ENCODE data around the gene TRAPPC14. TPM values are rescaled to one million over a fixed set of nuclear protein-coding genes. Genes with fewer than 3 reads are reported as not detected.

Gene TRAPPC14
- total RNA-seq, 4 donors from 2014 or later, result 11.1 to 21.1 (median 11.8) TPM

DNA sequence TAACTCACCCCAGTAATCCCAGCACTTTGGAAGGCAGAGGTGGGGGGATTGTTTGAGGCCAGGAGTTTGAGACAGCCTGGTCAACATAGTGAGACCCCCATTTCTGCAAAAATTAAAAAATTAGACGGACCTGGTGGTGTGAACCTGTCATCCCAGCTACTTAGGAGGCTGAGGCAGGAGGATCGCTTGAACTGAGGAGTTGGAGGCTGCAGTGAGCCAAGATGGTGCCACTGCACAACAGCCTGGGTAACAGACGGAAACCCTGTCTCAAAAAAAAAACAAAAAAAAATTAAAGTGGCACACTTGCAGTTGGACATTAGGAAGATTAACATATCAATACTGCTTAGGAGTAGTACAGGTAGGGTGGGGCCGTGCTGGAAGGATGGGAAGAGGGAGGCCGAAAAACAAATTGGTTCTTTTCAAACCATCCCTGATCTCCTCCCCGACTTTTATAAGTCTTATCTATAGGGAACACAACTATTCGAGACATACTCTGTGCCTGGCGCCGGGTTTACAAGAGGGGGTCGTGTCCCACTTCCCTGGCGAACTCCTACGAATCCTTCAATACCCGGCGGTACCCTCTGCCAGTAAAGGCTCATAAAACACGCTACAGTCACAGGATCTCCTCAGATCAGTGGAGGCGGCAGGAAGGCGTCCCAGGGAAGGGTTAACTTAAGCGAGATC, 40.0 kb downstream of the TRAPPC14 start:
- no peak for TF ChIP-seq POLR2A (IDR thresholded peaks at IDR 0.05)
- TF ChIP-seq, protein P1, sequence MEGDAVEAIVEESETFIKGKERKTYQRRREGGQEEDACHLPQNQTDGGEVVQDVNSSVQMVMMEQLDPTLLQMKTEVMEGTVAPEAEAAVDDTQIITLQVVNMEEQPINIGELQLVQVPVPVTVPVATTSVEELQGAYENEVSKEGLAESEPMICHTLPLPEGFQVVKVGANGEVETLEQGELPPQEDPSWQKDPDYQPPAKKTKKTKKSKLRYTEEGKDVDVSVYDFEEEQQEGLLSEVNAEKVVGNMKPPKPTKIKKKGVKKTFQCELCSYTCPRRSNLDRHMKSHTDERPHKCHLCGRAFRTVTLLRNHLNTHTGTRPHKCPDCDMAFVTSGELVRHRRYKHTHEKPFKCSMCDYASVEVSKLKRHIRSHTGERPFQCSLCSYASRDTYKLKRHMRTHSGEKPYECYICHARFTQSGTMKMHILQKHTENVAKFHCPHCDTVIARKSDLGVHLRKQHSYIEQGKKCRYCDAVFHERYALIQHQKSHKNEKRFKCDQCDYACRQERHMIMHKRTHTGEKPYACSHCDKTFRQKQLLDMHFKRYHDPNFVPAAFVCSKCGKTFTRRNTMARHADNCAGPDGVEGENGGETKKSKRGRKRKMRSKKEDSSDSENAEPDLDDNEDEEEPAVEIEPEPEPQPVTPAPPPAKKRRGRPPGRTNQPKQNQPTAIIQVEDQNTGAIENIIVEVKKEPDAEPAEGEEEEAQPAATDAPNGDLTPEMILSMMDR (IDR thresholded peaks at IDR 0.05), result no peak
- Histone ChIP-seq H3K36me3 (no peaks in the 10 kb centered on the region), H3K4me1 (peaks cover 7 to 12% of the 10 kb centered on the region in 2 donors), H3K4me3 (replicated peaks in 1 of 3) (peak overlapping the region; percentile 30 to 85 (median 77)), H3K27me3 (no peaks in the 10 kb centered on the region), H3K27ac (peak overlapping the region in 2 of 3 donors; percentile 81 to 96), H3K9me3 (no peaks in the 10 kb centered on the region)
- DNase-seq, result no peak
- intact Hi-C loops (cut with DNase I), result no loop called here
- 26% methylated on average over 15 to 18 of the region's 18 CpGs for WGBS, 2 donors

DNA sequence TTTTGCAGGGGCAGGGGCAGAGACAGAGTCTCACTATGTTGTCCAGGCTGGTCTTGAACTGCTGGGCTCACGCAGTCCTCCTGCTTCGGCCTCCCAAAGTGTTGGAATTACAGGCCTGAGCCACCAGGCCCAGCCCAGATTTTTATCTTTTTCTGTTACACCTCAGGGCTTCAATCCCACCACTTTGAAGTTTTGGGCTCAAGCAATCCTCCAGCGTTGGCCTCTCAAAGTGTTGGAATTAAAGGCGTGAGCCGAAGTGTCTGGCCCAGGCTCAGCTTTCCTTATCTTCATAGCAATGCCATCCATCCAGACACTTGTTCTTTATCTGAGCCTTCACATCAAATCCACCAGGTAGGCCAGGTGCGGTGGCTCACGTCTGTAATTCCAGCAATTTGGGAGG, 43.5 kb downstream of the TRAPPC14 start:
- WGBS, 2 donors, result 92 to 95% methylated on average over 7 of the region's 7 CpGs
- intact Hi-C loops (cut with DNase I), result no loop called here
- Histone ChIP-seq H3K4me1 (peaks cover under 1 to 5% of the 10 kb centered on the region in 2 donors), H3K36me3 (peaks cover 16 to 25% of the 10 kb centered on the region in 2 donors), H3K27me3 (no peaks in the 10 kb centered on the region), H3K9me3 (no peaks in the 10 kb centered on the region), H3K4me3 (replicated peaks in 1 of 3) (no peak overlapping the region), H3K27ac (no peak overlapping the region)
- no peak for DNase-seq
- TF ChIP-seq, protein P1 (IDR thresholded peaks at IDR 0.05), result no peak

DNA sequence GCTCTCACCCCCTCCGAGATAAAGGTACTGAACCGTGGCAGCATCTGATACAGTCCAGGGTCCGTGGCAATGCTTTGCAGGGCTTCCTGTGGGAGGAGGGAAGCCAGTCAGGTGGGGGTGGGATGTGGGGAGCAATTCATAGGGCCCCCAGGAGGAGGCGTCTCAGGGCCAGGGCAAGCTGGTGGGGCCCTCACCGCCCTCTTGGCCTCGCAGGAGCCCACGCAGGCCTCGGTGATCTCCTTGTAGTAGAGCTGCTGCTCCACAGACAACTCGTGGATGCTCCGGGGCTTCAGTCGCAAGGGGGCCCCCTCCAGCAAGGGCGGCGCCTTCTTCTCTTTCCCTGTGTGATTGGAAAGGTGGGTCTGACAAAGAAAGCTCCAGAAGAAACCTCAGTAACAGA, 46.6 kb downstream of the TRAPPC14 start:
- WGBS, 2 donors, result 96% methylated on average over 5 to 10 of the region's 13 CpGs
- H3K27me3 ChIP-seq, result no peaks in the 10 kb centered on the region
- no peak overlapping the region for H3K27ac ChIP-seq
- H3K4me3 ChIP-seq (replicated peaks in 1 of 3), result no peak overlapping the region
- H3K9me3 ChIP-seq, result no peaks in the 10 kb centered on the region
- peaks cover 27 to 34% of the 10 kb centered on the region in 2 donors for H3K36me3 ChIP-seq
- no peaks in the 10 kb centered on the region for H3K4me1 ChIP-seq
- intact Hi-C loops (cut with DNase I), result no loop called here
- TF ChIP-seq POLR2A (IDR thresholded peaks at IDR 0.05), result no peak
- TF ChIP-seq, protein P1 (IDR thresholded peaks at IDR 0.05), result no peak
- DNase-seq, result no peak

DNA sequence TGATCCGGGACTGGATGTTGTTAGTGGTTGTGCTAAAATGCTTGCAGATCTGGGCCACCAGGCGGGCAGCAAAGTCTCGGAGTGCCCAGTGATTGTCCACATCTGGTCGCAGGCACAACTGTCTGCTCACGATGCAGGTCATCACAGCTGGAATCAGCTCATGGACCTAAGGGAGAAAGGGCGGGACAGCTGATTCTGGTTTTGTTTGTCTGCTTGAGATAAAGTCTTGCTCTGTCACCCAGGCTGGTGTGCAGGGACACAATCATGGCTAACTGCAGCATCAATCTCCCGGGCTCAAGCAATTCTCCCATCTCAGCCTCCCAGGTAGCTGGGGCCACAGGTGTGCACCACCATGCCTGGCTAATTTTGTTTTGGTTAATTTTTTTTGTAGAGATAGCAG, 47.4 kb downstream of the TRAPPC14 start:
- DNase-seq, result no peak
- H3K4me1 ChIP-seq, result no peaks in the 10 kb centered on the region
- WGBS, 2 donors, result 90 to 97% methylated on average over 7 of the region's 7 CpGs
- no peak for TF ChIP-seq POLR2A (IDR thresholded peaks at IDR 0.05)
- TF ChIP-seq, protein P1 (IDR thresholded peaks at IDR 0.05), result no peak
- no peak overlapping the region for H3K27ac ChIP-seq
- H3K9me3 ChIP-seq, result no peaks in the 10 kb centered on the region
- peaks cover 27 to 39% of the 10 kb centered on the region in 2 donors for H3K36me3 ChIP-seq
- no peak overlapping the region for H3K4me3 ChIP-seq (replicated peaks in 1 of 3)
- intact Hi-C loops (cut with DNase I), result no loop called here
- H3K27me3 ChIP-seq, result no peaks in the 10 kb centered on the region

DNA sequence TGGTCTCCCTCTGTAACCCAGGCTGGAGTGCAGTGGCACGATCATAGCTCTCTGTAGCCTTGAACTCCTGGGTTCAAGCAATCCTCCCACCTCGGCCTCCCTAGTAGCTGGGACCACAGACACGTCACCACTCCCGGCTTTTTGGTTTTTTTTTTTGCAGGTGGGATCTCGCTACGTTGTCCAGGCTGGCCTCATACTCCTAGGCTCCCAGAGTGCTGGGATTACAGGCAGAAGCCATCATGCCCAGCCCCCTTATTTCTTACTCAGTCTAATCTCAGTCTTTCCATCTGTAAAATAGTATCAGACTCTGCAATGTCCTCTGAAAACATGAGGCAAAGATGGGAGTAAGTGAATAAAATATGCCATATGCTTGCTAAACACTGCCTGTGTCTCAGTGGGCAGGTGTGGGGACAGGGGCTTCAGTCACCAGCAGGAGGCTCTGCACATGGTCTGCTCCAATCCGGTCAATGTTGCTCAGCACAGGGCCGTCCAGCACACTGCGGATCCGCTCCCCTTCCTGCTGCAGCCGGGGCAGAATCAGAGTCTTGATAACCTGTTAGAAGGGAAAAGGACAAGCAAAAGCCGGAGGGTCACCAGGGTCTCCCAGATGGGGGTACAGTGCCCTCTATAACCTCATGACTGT, 48.9 kb downstream of the TRAPPC14 start:
- no peak overlapping the region for H3K4me3 ChIP-seq (replicated peaks in 1 of 3)
- TF ChIP-seq POLR2A (IDR thresholded peaks at IDR 0.05), result no peak
- TF ChIP-seq, protein P1 (IDR thresholded peaks at IDR 0.05), result no peak
- intact Hi-C loops (cut with DNase I), result no loop called here
- no peak overlapping the region for H3K27ac ChIP-seq
- H3K36me3 ChIP-seq, result peaks cover 27 to 45% of the 10 kb centered on the region in 2 donors
- 89 to 90% methylated on average over 12 of the region's 12 CpGs for WGBS, 2 donors
- no peaks in the 10 kb centered on the region for H3K9me3 ChIP-seq
- H3K4me1 ChIP-seq, result no peaks in the 10 kb centered on the region
- no peaks in the 10 kb centered on the region for H3K27me3 ChIP-seq
- DNase-seq, result no peak

Data from thyroid gland (tissue), 4 donors.